HepG2 (cell line): ENCODE results near the gene NOSIP. TPM values are rescaled to one million over a fixed set of nuclear protein-coding genes. Genes with fewer than 3 reads are reported as not detected.

Experiments
- ATF7-NPFF ChIP-seq: sonication (generic); formaldehyde crosslinking; IDR thresholded peaks from 2 replicates; pipeline ENCODE4 v1.8.1; 2023; ENCODE audit warnings: mild to moderate bottlenecking, low read depth, missing genetic modification reagents, moderate library complexity
- BORCS8-MEF2B ChIP-seq: sonication (generic); formaldehyde crosslinking; IDR thresholded peaks from 2 replicates; pipeline ENCODE4 v1.8.0; 2022; ENCODE audit warnings: mild to moderate bottlenecking, missing genetic modification reagents
- CBX5 ChIP-seq: sonication (generic); formaldehyde crosslinking; IDR thresholded peaks from 2 replicates; pipeline ENCODE4 v1.4.0; 2020; ENCODE audit warnings: missing genetic modification reagents, borderline replicate concordance
- ELF1 ChIP-seq: sonication (generic); formaldehyde crosslinking; IDR thresholded peaks from 2 replicates; pipeline ENCODE4 v1.4.0; 2020; ENCODE audit warnings: missing genetic modification reagents
- GRHL1 ChIP-seq: sonication (generic); formaldehyde crosslinking; conservative IDR thresholded peaks from 2 replicates; pipeline ENCODE4 v1.8.0; 2022; ENCODE audit warnings: missing genetic modification reagents
- MEF2D ChIP-seq: sonication (generic); formaldehyde crosslinking; IDR thresholded peaks from 2 replicates; pipeline ENCODE4 v1.5.1; 2020; ENCODE audit warnings: mild to moderate bottlenecking, missing genetic modification reagents
- MLLT10 ChIP-seq: sonication (generic); formaldehyde crosslinking; IDR thresholded peaks from 2 replicates; pipeline ENCODE4 v1.4.0; 2020; ENCODE audit warnings: missing genetic modification reagents
- MXD4 ChIP-seq: IDR thresholded peaks from 2 replicates; pipeline ENCODE4 v1.6.1; 2016; ENCODE audit warnings: mild to moderate bottlenecking, missing biosample characterization, missing genetic modification reagents
- RXRB ChIP-seq: IDR thresholded peaks from 2 replicates; pipeline ENCODE4 v1.6.1; 2016; ENCODE audit warnings: borderline replicate concordance, missing genetic modification reagents, missing compliant biosample characterization
- TOPORS ChIP-seq: sonication (generic); formaldehyde crosslinking; IDR thresholded peaks from 2 replicates; pipeline ENCODE4 v1.8.0; 2023; ENCODE audit warnings: mild to moderate bottlenecking, missing genetic modification reagents
- ZNF326 ChIP-seq: sonication (generic); formaldehyde crosslinking; IDR thresholded peaks from 2 replicates; pipeline ENCODE4 v1.4.0; 2020; ENCODE audit warnings: missing genetic modification reagents, borderline replicate concordance
- ZNF510 ChIP-seq: sonication (generic); formaldehyde crosslinking; IDR thresholded peaks from 2 replicates; pipeline ENCODE4 v1.4.0; 2020; ENCODE audit warnings: low read depth, mild to moderate bottlenecking, missing genetic modification reagents
- ZNF552 ChIP-seq: sonication (generic); formaldehyde crosslinking; IDR thresholded peaks from 2 replicates; pipeline ENCODE4 v1.9.0; 2022; ENCODE audit warnings: missing genetic modification reagents, mild to moderate bottlenecking, borderline replicate concordance
- ZNF569 ChIP-seq: sonication (generic); formaldehyde crosslinking; IDR thresholded peaks from 2 replicates; pipeline ENCODE4 v1.5.0; 2020; ENCODE audit warnings: mild to moderate bottlenecking, missing genetic modification reagents, moderate library complexity, borderline replicate concordance
- ZSCAN21 ChIP-seq: sonication (generic); formaldehyde crosslinking; IDR thresholded peaks from 2 replicates; pipeline ENCODE4 v1.8.0; 2022; ENCODE audit warnings: mild to moderate bottlenecking, missing genetic modification reagents, moderate library complexity, borderline replicate concordance
- ZSCAN5A ChIP-seq: sonication (generic); formaldehyde crosslinking; IDR thresholded peaks from 2 replicates; pipeline ENCODE4 v1.8.0; 2022; ENCODE audit warnings: mild to moderate bottlenecking, missing genetic modification reagents, borderline replicate concordance
- polyA plus RNA-seq, 8 experiments: library from polyadenylated mRNA; depleted of rRNA in 3 of 8; stranded (reverse) in 7 of 8; unstranded in 1 of 8; fragments of >200 nt; fragmentation: Illumina TruSeq in 4 of 8; extraction: Trizol in 4 of 8; gene quantifications; 2 replicates each; pipeline versions ENCODE4 v1.2.1 to v1.2.3, GENCODE V29; 2011 to 2016; ENCODE audit warnings: low read depth in 4 of 8, missing spikeins in 1 of 8, mixed read lengths in 1 of 8; ENCODE audit not compliant: insufficient read depth in 1 of 8
- total RNA-seq, 5 experiments: library from RNA; depleted of rRNA; stranded (reverse); fragments of >200 nt; fragmentation: Illumina TruSeq; extraction: Trizol; gene quantifications; 2 replicates each; pipeline ENCODE4 v1.2.3, GENCODE V29; 2016; ENCODE audit warnings: low read depth in 1 of 5
- TF ChIP-seq, protein P1 (sequence below): sonication (generic); formaldehyde crosslinking; IDR thresholded peaks from 2 replicates; pipeline ENCODE4 v1.5.1; 2020; ENCODE audit warnings: missing genetic modification reagents, mild to moderate bottlenecking, borderline replicate concordance
- TF ChIP-seq, protein P2 (sequence below): IDR thresholded peaks from 2 replicates; pipeline ENCODE4 v1.6.1; 2016
- TF ChIP-seq, protein P3 (sequence below): sonication (generic); formaldehyde crosslinking; IDR thresholded peaks from 2 replicates; pipeline ENCODE4 v1.5.1; 2020; ENCODE audit warnings: mild to moderate bottlenecking, missing genetic modification reagents, moderate library complexity

Gene NOSIP
- total and polyA plus RNA-seq, 2 of the 13 experiments (the other 11 are each of a cell fraction or from before 2014, with no cell fraction given): 54.3 to 78.0 TPM

DNA sequence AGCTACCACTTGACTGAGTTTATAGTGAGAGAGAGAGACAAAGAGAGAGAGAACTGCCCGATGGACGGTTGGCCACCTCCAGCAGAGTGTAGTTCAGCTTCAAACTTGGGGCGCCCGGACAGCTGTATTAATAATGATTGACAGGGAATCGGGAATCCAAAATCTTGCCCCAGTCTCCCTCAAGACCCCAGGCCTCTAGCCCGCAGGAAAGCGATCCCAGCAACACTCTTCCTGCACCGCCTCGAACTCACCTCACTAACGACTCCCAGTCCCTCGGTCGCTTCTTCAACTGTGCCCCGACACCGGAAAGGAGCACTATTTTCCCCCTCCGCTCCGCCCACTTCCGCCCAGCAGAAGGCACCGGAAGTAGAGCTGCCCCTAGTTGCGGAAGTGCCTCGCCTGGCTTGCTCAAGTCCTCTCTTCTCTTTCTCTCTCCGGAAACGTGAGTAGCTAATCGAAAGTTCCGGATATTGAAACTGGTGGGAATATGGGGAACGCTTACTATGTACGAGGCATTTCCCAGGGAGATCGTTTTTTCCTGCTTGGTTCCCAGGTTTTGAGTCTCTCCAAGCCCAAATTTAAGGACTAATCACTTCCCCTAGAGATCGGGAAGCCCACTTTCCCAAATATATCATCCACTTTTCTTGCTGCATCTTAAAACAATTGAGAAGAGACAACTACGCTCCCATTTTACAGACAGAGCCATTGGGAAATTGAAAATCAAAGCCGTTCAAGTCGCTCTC, at the start of gene NOSIP (continued):
- TF ChIP-seq ZNF569 (CRISPR knock-in tag) (no peak), ZNF326 (CRISPR knock-in tag) (no peak), ATF7-NPFF (CRISPR knock-in tag) (0 out of 2 replicates have a peak, but pooled peaks have one; percentile 33), MXD4 (CRISPR knock-in tag) (no peak), MEF2D (CRISPR knock-in tag) (peak; percentile 34; the same call in 1 of the 2 replicates), RXRB (peak; percentile 80), ZNF510 (CRISPR knock-in tag) (no peak; the same call in 1 of the 2 replicates), GRHL1 (no peak), CBX5 (CRISPR knock-in tag) (peak; percentile 96), BORCS8-MEF2B (CRISPR knock-in tag) (no peak), ELF1 (CRISPR knock-in tag) (peak; percentile 96), ZNF552 (CRISPR knock-in tag) (no peak), TOPORS (CRISPR knock-in tag) (no peak; the same call in none of the 2 replicates), MLLT10 (CRISPR knock-in tag) (no peak), ZSCAN5A (no peak; the same call in 1 of the 2 replicates), ZSCAN21 (CRISPR knock-in tag) (no peak; the same call in 1 of the 2 replicates)
- TF ChIP-seq, protein P1, sequence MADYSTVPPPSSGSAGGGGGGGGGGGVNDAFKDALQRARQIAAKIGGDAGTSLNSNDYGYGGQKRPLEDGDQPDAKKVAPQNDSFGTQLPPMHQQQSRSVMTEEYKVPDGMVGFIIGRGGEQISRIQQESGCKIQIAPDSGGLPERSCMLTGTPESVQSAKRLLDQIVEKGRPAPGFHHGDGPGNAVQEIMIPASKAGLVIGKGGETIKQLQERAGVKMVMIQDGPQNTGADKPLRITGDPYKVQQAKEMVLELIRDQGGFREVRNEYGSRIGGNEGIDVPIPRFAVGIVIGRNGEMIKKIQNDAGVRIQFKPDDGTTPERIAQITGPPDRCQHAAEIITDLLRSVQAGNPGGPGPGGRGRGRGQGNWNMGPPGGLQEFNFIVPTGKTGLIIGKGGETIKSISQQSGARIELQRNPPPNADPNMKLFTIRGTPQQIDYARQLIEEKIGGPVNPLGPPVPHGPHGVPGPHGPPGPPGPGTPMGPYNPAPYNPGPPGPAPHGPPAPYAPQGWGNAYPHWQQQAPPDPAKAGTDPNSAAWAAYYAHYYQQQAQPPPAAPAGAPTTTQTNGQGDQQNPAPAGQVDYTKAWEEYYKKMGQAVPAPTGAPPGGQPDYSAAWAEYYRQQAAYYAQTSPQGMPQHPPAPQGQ: peak; percentile 72; the same call in 1 of the 2 replicates
- TF ChIP-seq, protein P2, sequence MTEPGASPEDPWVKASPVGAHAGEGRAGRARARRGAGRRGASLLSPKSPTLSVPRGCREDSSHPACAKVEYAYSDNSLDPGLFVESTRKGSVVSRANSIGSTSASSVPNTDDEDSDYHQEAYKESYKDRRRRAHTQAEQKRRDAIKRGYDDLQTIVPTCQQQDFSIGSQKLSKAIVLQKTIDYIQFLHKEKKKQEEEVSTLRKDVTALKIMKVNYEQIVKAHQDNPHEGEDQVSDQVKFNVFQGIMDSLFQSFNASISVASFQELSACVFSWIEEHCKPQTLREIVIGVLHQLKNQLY (CRISPR knock-in tag): peak; percentile 59; the same call in 1 of the 2 replicates
- TF ChIP-seq, protein P3, sequence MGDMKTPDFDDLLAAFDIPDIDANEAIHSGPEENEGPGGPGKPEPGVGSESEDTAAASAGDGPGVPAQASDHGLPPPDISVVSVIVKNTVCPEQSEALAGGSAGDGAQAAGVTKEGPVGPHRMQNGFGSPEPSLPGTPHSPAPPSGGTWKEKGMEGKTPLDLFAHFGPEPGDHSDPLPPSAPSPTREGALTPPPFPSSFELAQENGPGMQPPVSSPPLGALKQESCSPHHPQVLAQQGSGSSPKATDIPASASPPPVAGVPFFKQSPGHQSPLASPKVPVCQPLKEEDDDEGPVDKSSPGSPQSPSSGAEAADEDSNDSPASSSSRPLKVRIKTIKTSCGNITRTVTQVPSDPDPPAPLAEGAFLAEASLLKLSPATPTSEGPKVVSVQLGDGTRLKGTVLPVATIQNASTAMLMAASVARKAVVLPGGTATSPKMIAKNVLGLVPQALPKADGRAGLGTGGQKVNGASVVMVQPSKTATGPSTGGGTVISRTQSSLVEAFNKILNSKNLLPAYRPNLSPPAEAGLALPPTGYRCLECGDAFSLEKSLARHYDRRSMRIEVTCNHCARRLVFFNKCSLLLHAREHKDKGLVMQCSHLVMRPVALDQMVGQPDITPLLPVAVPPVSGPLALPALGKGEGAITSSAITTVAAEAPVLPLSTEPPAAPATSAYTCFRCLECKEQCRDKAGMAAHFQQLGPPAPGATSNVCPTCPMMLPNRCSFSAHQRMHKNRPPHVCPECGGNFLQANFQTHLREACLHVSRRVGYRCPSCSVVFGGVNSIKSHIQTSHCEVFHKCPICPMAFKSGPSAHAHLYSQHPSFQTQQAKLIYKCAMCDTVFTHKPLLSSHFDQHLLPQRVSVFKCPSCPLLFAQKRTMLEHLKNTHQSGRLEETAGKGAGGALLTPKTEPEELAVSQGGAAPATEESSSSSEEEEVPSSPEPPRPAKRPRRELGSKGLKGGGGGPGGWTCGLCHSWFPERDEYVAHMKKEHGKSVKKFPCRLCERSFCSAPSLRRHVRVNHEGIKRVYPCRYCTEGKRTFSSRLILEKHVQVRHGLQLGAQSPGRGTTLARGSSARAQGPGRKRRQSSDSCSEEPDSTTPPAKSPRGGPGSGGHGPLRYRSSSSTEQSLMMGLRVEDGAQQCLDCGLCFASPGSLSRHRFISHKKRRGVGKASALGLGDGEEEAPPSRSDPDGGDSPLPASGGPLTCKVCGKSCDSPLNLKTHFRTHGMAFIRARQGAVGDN (CRISPR knock-in tag): peak; percentile 67
